ENCODE results near the gene HTR6.

Gene HTR6

GRCh38 chr1:19639999-19640362, 24.7 kb upstream of the HTR6 start:
- DNase-seq: no peak

- DNase-seq: no peak
These were observed 24.0 kb upstream of the HTR6 start for GRCh38 chr1:19640363-19641316.

- no peak for DNase-seq
These were observed 21.6 kb upstream of the HTR6 start for GRCh38 chr1:19643121-19643520.

- no peak for DNase-seq
These were observed 20.9 kb upstream of the HTR6 start, which contains the start of gene NBL1 for GRCh38 chr1:19643602-19644394. TSS of gene NBL1 (plus strand) at chr1:19644311. CDS start at chr1:19655031, 10,720 bp downstream.

- DNase-seq: no peak
These were observed 20.3 kb upstream of the HTR6 start for GRCh38 chr1:19644395-19644680.

GRCh38 chr1:19644681-19645410, 19.8 kb upstream of the HTR6 start:
- no peak for DNase-seq

- DNase-seq: no peak
These were observed 19.0 kb upstream of the HTR6 start for GRCh38 chr1:19645411-19646251.

- DNase-seq: no peak
These were observed 18.0 kb upstream of the HTR6 start for GRCh38 chr1:19646377-19647319.

GRCh38 chr1:19647643-19648042, 17.0 kb upstream of the HTR6 start:
- no peak for DNase-seq

GRCh38 chr1:19648239-19648638, 16.4 kb upstream of the HTR6 start:
- DNase-seq: no peak

- DNase-seq: no peak
These were observed 16.0 kb upstream of the HTR6 start for GRCh38 chr1:19648689-19649088.

GRCh38 chr1:19650416-19651140, 14.1 kb upstream of the HTR6 start:
- DNase-seq: no peak

GRCh38 chr1:19651141-19651737, 13.4 kb upstream of the HTR6 start:
- DNase-seq: no peak

- DNase-seq: no peak
These were observed 10.3 kb upstream of the HTR6 start for GRCh38 chr1:19654386-19654785.

- DNase-seq: no peak
These were observed 9.6 kb upstream of the HTR6 start for GRCh38 chr1:19654886-19655717.

- no peak for DNase-seq
These were observed 9.0 kb upstream of the HTR6 start for GRCh38 chr1:19655718-19656080.

- DNase-seq: no peak
These were observed 8.4 kb upstream of the HTR6 start for GRCh38 chr1:19656134-19656779.

- no peak for DNase-seq
These were observed 7.8 kb upstream of the HTR6 start for GRCh38 chr1:19656780-19657466.
